ENCODE results near the gene OPTN. TPM values are rescaled to one million over a fixed set of nuclear protein-coding genes. Genes with fewer than 3 reads are reported as not detected.

The OPTN gene
- total RNA-seq, 1 donor from 2014 or later = 33.3 TPM

DNA sequence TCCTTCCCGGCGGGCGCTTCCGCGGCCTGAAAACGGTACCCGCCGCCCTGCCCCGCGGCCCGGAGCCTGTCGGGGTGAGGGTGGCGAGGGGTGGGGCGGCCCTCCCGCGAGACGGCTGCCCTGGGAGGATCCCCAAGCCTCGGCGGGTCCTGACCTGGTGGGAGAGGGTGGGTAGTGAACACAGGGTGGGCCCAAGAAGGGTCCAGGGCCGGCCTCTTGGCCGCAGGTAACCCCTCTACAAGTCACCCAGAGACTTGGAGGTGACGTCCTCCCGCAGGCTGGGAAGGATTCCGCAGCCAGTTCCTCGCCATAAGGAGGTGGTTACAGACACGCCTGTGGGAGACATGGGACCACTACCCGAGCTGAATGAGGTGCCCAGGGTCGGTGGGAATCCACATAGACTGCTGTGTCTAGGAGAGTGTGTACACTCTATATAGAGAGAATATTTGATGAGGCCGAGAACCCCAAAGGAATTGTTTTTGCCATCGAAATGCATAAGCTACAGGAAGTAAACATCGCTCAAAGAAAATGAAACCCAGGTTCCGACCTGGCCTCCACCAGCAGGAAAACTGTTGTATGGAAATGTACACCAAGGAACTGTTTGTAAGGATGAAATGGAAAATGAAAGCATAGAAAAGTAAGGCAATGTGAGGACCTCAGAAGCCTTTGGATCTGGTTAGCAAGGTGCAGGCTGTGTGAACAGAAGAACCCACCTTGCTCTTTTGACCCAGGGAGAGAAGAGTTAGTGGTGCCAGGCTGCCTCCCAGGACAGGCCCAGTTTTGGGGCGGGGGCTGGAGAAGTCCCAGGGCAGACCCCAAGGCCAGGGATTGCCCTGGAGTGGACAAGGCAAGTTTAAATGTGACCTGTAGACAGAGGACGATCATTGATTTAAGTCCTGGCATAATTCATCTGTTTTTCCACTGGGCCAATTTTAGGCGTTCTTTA is 659 bp downstream of the OPTN start:
- DNase-seq (ENCODE audit: low spot score in 2 of 2, unreplicated experiment in 2 of 2) = peak in 1 of 2 experiments; percentile 44
- Mint-ChIP-seq H3K36me3 (no peaks in the 10 kb centered on the region), H3K4me3 (peak overlapping the region; percentile 89), H3K27me3 (ENCODE audit: low read depth) (no peaks in the 10 kb centered on the region), H3K27ac (peak overlapping the region; percentile 72), H3K4me1 (peaks cover 14% of the 10 kb centered on the region), H3K9me3 (no peaks in the 10 kb centered on the region)
- TF ChIP-seq, protein P1, sequence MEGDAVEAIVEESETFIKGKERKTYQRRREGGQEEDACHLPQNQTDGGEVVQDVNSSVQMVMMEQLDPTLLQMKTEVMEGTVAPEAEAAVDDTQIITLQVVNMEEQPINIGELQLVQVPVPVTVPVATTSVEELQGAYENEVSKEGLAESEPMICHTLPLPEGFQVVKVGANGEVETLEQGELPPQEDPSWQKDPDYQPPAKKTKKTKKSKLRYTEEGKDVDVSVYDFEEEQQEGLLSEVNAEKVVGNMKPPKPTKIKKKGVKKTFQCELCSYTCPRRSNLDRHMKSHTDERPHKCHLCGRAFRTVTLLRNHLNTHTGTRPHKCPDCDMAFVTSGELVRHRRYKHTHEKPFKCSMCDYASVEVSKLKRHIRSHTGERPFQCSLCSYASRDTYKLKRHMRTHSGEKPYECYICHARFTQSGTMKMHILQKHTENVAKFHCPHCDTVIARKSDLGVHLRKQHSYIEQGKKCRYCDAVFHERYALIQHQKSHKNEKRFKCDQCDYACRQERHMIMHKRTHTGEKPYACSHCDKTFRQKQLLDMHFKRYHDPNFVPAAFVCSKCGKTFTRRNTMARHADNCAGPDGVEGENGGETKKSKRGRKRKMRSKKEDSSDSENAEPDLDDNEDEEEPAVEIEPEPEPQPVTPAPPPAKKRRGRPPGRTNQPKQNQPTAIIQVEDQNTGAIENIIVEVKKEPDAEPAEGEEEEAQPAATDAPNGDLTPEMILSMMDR (IDR thresholded peaks at IDR 0.05; ENCODE audit: unreplicated experiment) = no peak

DNA sequence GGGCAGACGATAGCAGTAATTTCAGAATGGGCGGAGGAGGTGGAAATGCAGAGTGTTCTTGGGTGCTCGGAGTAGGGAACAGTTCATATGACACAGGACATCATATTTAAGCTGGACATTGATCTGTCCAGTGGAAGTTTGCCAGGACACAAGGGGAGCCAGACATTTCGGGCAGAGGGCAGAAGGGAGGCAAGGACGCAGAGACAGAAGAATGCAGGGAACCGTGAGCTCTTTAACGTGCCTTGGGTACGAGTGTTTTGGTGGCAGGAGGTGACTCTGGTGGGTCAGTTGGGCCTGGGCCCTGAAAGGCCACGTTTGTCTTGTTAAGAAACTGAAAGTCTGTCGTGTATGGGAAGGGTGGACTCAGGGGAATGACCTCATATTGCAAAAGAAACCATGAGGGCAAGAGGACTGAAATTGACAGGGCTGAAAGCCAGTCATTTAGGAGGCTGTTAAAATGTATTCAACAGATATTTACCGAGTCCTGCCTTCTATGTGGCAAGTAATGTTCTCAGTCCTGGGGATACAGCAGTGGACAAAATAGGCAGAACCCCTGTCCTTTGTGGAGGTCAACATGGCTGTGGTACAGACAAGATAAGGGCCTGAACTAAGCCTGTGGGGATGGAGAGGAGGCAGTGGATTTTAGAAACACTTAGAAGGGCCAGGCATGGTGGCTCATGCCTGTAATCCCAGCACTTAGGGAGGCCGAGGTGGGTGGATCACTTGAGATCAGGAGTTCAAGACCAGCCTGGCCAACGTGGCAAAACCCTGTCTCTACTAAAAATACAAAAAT is 2.2 kb downstream of the OPTN start:
- no peak overlapping the region for H3K4me3 Mint-ChIP-seq
- H3K27ac Mint-ChIP-seq = no peak overlapping the region
- DNase-seq (ENCODE audit: low spot score in 2 of 2, unreplicated experiment in 2 of 2) = no peak

DNA sequence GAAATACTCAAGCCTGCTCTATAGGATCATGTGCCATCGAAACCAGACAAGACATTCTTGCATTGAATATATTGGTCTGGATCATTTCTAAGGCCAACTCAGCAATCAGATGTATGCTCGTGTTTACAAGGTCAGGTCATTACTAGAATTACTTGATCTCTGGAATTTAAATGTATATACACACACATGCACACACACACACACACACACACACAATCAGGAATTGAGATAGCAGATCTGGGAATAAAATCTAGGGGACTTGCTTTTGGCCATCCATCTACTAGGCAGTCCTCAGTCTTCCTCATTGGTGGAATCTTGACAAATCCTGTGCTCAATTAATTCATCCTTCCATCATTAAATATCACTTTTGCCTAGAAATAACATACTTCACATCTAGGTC is 3.6 kb downstream of the OPTN start:
- no peak overlapping the region for H3K27ac Mint-ChIP-seq
- H3K4me3 Mint-ChIP-seq = no peak overlapping the region
- H3K27me3 Mint-ChIP-seq (ENCODE audit: low read depth) = no peaks in the 10 kb centered on the region
- DNase-seq (ENCODE audit: low spot score in 2 of 2, unreplicated experiment in 2 of 2) = no peak
- no peaks in the 10 kb centered on the region for H3K9me3 Mint-ChIP-seq
- peaks cover 2% of the 10 kb centered on the region for H3K36me3 Mint-ChIP-seq
- TF ChIP-seq, protein P1 (IDR thresholded peaks at IDR 0.05; ENCODE audit: unreplicated experiment) = no peak
- peaks cover 19% of the 10 kb centered on the region for H3K4me1 Mint-ChIP-seq

More for the DNA sequence above, 2.2 kb downstream of the OPTN start:
- Mint-ChIP-seq H3K36me3 (peaks cover 2% of the 10 kb centered on the region), H3K4me1 (peaks cover 14% of the 10 kb centered on the region), H3K27me3 (ENCODE audit: low read depth) (no peaks in the 10 kb centered on the region), H3K9me3 (no peaks in the 10 kb centered on the region)
- TF ChIP-seq, protein P1 (IDR thresholded peaks at IDR 0.05; ENCODE audit: unreplicated experiment) = no peak

DNA sequence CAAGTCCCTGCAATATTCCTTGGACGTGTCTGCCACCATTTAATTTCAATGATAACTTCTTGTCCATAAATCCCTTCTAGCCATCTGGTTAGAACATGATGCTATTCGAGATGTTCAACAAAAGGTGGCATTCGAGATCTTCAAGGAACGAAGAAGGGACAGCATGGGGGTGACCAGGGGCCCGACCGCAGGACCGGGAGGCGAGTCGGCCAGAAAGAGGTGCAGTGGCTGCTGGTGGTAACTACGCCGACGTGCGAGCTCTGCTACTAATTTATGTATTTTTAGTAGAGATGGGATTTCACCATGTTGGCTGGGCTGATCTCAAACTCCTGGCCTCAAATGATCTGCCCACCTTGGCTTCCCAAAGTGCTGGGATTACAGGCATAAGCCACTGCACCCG is 4.7 kb downstream of the OPTN start:
- TF ChIP-seq, protein P1 (IDR thresholded peaks at IDR 0.05; ENCODE audit: unreplicated experiment) = no peak
- no peak for DNase-seq (ENCODE audit: low spot score in 2 of 2, unreplicated experiment in 2 of 2)
- Mint-ChIP-seq H3K27ac (no peak overlapping the region), H3K9me3 (no peaks in the 10 kb centered on the region), H3K27me3 (ENCODE audit: low read depth) (no peaks in the 10 kb centered on the region), H3K4me3 (no peak overlapping the region), H3K36me3 (peaks cover 2% of the 10 kb centered on the region), H3K4me1 (peaks cover 12% of the 10 kb centered on the region)

DNA sequence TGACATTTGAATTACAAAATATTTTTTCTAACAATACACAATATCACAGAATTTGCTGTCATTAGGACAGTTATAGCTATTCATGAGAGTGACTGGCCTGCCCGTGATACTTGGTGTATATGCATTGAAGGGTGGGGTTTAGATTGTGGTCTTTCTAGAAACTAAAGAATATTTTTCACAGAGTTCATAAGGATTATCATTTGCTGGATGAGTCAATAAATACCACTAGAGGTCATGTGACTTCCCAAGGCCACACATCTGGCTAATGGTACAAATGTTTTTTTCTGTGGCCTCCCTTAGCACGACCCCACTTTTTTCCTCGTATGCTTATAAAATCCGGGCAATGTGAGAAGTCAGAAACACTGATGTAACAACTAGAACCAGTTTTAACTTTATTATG is 5.2 kb downstream of the OPTN start:
- H3K4me1 Mint-ChIP-seq = peaks cover 12% of the 10 kb centered on the region
- H3K27me3 Mint-ChIP-seq (ENCODE audit: low read depth) = no peaks in the 10 kb centered on the region
- peaks cover 5% of the 10 kb centered on the region for H3K36me3 Mint-ChIP-seq
- H3K9me3 Mint-ChIP-seq = no peaks in the 10 kb centered on the region
- no peak overlapping the region for H3K27ac Mint-ChIP-seq
- DNase-seq (ENCODE audit: low spot score in 2 of 2, unreplicated experiment in 2 of 2) = no peak
- TF ChIP-seq, protein P1 (IDR thresholded peaks at IDR 0.05; ENCODE audit: unreplicated experiment) = no peak
- H3K4me3 Mint-ChIP-seq = no peak overlapping the region

Data from mesothelial cell of epicardium (in vitro differentiated cells).